Activated B cell treated with CpG ODN at 0.5 μM for 24 hours (primary cell): ENCODE measurements around the gene CD4. TPM values are rescaled to one million over a fixed set of nuclear protein-coding genes. Genes with fewer than 3 reads are reported as not detected.

ENCODE experiments used
- ATAC-seq: fragments of 200-7000 bp; cut with Tn5 transposase; one replicate; pipeline ENCODE4 v1.10.0; 2021; ENCODE audit warnings: low read depth, mild to moderate bottlenecking, moderate library complexity
- CTCF ChIA-PET: fragments of 350-600 bp; sonication (Branson Sonifier 250); formaldehyde crosslinking; loops from one replicate; lab custom pipeline; 2021; ENCODE audit warnings: antibody characterized with exemption; lab: Charles Lee
- POLR2A ChIA-PET: fragments of 350-600 bp; sonication (Branson Sonifier 250); formaldehyde crosslinking; loops from one replicate; lab custom pipeline; 2021; ENCODE audit warnings: antibody characterized with exemption; lab: Charles Lee
- DNase-seq: peaks from one replicate; pipeline ENCODE4 v3.0.0; 2022
- H3K27ac Mint-ChIP-seq: one replicate; pipeline ENCODE4 v1.8.0; 2020; ENCODE audit warnings: mixed read lengths
- H3K27me3 Mint-ChIP-seq: one replicate; pipeline ENCODE4 v1.8.0; 2021; ENCODE audit warnings: mixed read lengths
- H3K36me3 Mint-ChIP-seq: one replicate; pipeline ENCODE4 v1.8.0; 2021; ENCODE audit warnings: low read depth, mixed read lengths
- H3K4me1 Mint-ChIP-seq: one replicate; pipeline ENCODE4 v1.8.0; 2021; ENCODE audit warnings: mixed read lengths
- H3K4me3 Mint-ChIP-seq: one replicate; pipeline ENCODE4 v1.8.0; 2020; ENCODE audit warnings: mild to moderate bottlenecking, mixed read lengths
- H3K9me3 Mint-ChIP-seq: one replicate; pipeline ENCODE4 v1.8.0; 2020; ENCODE audit warnings: mixed read lengths
- intact Hi-C: fragments of 100-400 bp; cut with micrococcal nuclease; formaldehyde crosslinking; loops from one replicate; pipeline ENCODE4 v1.15.1; 2024
- total RNA-seq: library from RNA; stranded (reverse); gene quantifications from 2 replicates; pipeline ENCODE4 v1.2.3, GENCODE V29; 2022
- TF ChIP-seq, protein P1 (sequence below): fragments of 200-600 bp; IDR thresholded peaks from one replicate; pipeline ENCODE4 v1.8.0; 2022; ENCODE audit warnings: antibody characterized with exemption, mild to moderate bottlenecking

CD4 gene
- total RNA-seq, 1 donor from 2014 or later, result 0.22 TPM

DNA sequence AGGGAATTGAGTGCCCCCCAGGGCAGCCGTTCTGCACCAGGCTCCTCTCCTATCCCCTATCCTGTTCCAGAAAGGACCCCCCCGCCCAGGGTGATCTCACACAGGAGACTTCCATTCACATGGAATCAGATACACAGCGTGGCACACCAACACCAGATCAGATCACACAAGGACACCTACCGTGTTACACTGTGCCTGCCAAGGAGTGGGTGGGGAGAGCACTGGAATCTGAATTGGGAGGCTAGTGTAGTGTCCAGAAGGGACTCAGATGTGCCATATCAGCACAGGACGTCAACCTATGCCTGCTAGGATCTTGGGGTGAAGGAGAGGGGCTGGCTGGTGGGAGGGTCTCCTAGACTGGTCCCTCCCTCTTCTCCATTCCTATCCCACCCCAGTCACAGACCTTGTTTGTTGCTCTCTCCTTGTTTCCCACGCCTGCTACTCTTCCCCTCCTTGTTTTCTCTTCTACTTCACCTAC is 20.9 kb upstream of the CD4 start:
- Mint-ChIP-seq H3K4me3 (peak overlapping the region; percentile 21), H3K27me3 (peaks cover 57% of the 10 kb centered on the region), H3K4me1 (peaks cover 36% of the 10 kb centered on the region), H3K9me3 (no peaks in the 10 kb centered on the region), H3K36me3 (no peaks in the 10 kb centered on the region), H3K27ac (peak overlapping the region; percentile 25)
- intact Hi-C loops, result no loop called here
- TF ChIP-seq, protein P1, sequence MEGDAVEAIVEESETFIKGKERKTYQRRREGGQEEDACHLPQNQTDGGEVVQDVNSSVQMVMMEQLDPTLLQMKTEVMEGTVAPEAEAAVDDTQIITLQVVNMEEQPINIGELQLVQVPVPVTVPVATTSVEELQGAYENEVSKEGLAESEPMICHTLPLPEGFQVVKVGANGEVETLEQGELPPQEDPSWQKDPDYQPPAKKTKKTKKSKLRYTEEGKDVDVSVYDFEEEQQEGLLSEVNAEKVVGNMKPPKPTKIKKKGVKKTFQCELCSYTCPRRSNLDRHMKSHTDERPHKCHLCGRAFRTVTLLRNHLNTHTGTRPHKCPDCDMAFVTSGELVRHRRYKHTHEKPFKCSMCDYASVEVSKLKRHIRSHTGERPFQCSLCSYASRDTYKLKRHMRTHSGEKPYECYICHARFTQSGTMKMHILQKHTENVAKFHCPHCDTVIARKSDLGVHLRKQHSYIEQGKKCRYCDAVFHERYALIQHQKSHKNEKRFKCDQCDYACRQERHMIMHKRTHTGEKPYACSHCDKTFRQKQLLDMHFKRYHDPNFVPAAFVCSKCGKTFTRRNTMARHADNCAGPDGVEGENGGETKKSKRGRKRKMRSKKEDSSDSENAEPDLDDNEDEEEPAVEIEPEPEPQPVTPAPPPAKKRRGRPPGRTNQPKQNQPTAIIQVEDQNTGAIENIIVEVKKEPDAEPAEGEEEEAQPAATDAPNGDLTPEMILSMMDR, result no peak
- POLR2A ChIA-PET, result interaction anchor here (1.6 kb wide), 1 partner anchor 45 kb away, joined by 3 read pairs; the partner anchor contains the start of gene COPS7A
- DNase-seq, result no peak
- ATAC-seq, result no peak
- CTCF ChIA-PET, result interaction anchor here (1.1 kb wide), 1 partner anchor 9 kb away, joined by 3 read pairs; no protein-coding TSS in a partner anchor

DNA sequence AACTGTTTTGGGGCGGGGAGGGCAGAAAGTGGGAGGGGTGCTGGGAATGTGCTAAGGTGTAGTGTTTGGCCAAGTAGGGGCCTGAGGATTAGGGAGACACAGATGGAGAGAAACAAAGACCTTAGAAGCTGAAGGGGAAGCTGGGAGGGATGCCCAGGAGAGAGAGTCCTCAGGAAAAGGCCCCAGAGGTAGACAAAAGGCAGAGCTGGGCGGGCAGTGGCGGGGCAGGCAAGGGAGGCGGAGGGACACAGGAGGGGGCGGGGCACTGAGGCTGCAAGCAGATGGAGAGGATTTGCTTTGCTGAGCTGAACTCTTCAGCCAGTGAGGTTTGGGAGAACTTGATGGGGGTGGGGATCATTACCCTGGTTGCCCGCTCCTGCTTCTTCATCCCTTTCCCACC is 20.3 kb upstream of the CD4 start:
- H3K9me3 Mint-ChIP-seq, result no peaks in the 10 kb centered on the region
- H3K27ac Mint-ChIP-seq, result no peak overlapping the region
- peaks cover 36% of the 10 kb centered on the region for H3K4me1 Mint-ChIP-seq
- POLR2A ChIA-PET, result no interaction called here
- no peak for ATAC-seq
- no peak overlapping the region for H3K4me3 Mint-ChIP-seq
- intact Hi-C loops, result no loop called here
- CTCF ChIA-PET, result no interaction called here
- TF ChIP-seq, protein P1, result no peak
- no peaks in the 10 kb centered on the region for H3K36me3 Mint-ChIP-seq
- no peak for DNase-seq
- peaks cover 58% of the 10 kb centered on the region for H3K27me3 Mint-ChIP-seq

DNA sequence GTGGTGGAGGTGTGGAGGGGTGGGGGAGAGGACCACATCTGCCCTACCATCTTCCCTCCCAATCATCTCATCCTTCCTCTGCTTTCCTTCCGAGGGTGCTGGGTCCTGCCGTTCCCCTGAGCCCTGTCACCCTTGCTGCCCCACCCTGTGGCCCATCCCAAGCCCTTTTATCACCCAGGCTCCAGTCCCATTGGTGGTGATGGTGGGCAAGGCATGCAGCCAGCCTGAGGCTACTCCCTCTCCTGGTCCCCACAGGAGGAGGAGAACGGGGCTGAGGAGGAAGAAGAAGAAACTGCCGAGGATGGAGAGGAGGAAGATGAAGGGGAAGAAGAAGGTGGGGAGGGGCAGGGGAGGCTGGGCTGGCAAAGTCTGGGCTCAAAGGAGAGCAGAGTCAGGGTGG is 19.7 kb upstream of the CD4 start:
- DNase-seq (no peak), ATAC-seq (no peak)
- Mint-ChIP-seq H3K27ac (no peak overlapping the region), H3K9me3 (no peaks in the 10 kb centered on the region), H3K27me3 (peaks cover 60% of the 10 kb centered on the region), H3K4me1 (peaks cover 30% of the 10 kb centered on the region), H3K36me3 (no peaks in the 10 kb centered on the region), H3K4me3 (no peak overlapping the region)
- TF ChIP-seq, protein P1, result no peak
- ChIA-PET POLR2A (no interaction called here), CTCF (no interaction called here)
- intact Hi-C loops, result no loop called here

DNA sequence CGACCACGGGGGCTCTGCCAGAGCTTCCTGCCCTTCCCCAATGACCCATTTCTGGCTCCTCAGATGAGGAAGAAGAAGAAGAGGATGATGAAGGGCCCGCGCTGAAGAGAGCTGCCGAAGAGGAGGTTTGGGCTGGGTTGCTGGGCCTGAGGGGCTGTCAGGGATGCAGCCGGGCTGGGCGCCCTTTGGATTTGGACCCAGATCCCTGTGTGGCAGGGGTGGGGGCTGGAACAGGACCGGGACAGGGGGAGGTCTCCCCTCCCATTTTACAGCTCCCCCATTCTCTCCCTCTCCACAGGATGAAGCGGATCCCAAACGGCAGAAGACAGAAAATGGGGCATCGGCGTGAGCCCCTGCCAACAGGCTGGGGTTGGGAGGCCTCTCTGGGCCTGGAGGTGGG is 19.2 kb upstream of the CD4 start:
- POLR2A ChIA-PET, result interaction anchor here (2.4 kb wide), 1 partner anchor 17 kb away, joined by 8 read pairs; the partner anchor contains the start of gene MLF2
- no peak for DNase-seq
- Mint-ChIP-seq H3K9me3 (no peaks in the 10 kb centered on the region), H3K4me3 (no peak overlapping the region), H3K36me3 (no peaks in the 10 kb centered on the region), H3K27ac (no peak overlapping the region), H3K4me1 (peaks cover 29% of the 10 kb centered on the region), H3K27me3 (peaks cover 62% of the 10 kb centered on the region)
- TF ChIP-seq, protein P1, result no peak
- intact Hi-C loops, result no loop called here
- CTCF ChIA-PET, result no interaction called here
- no peak for ATAC-seq

DNA sequence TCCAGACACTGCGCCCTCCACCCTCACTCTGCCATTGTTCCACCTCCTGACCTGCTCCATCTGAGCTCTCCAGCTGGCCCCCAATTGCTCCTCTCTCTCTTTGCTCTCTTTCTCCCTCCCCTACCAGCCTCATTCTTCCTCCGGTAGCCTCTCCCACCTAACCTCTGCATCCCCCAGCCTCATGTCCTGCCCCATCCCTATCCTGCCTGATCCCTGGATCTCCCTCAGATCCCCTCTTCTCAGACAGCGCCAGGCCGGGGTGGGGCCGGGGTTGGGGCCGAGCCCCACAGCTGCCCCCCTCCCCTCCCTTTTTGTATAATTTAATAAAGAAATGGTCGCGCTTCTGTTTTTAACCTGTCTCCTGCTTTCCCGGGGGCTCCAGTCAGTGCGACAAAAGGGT is 18.7 kb upstream of the CD4 start:
- no peak for ATAC-seq
- no peaks in the 10 kb centered on the region for H3K36me3 Mint-ChIP-seq
- POLR2A ChIA-PET, result interaction anchor here (2.4 kb wide), 1 partner anchor 17 kb away, joined by 8 read pairs; the partner anchor contains the start of gene MLF2
- H3K4me1 Mint-ChIP-seq, result peaks cover 24% of the 10 kb centered on the region
- no peak for DNase-seq
- intact Hi-C loops, result no loop called here
- CTCF ChIA-PET, result interaction anchor here (1.0 to 1.1 kb wide), 2 partner anchors 17 to 54 kb away, joined by 3 read pairs; no protein-coding TSS in a partner anchor
- H3K9me3 Mint-ChIP-seq, result no peaks in the 10 kb centered on the region
- TF ChIP-seq, protein P1, result no peak
- H3K27me3 Mint-ChIP-seq, result peaks cover 63% of the 10 kb centered on the region
- no peak overlapping the region for H3K4me3 Mint-ChIP-seq
- no peak overlapping the region for H3K27ac Mint-ChIP-seq
